Measurements from ENCODE around the gene OTOGL.

The OTOGL gene

DNA sequence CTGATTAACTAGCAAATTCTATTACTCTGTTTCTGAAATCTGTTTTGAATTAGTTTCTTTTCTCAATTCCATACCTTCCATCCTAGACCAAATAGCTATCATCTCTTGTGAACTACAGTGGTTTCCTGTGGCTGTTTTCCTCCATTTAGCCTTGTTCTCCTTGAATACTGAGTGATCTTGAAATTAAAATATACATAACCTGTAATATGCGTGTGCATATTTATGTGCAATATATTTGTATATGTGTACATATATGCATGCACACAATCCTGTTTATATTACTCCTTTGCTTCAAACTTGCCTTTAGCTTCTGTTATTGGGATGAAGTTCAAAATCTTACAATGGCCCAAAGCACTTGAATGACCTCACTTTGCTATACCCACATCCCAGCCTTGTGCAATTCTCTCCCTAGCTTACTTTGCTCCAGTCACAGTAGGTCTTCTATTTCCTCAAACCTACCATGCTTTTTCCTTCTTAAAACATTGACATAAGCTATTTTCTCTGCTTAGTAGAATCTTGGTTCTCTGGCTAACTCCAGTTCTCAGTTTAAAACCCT is 99.5 kb downstream of the OTOGL start:
- TF ChIP-seq, protein P1, sequence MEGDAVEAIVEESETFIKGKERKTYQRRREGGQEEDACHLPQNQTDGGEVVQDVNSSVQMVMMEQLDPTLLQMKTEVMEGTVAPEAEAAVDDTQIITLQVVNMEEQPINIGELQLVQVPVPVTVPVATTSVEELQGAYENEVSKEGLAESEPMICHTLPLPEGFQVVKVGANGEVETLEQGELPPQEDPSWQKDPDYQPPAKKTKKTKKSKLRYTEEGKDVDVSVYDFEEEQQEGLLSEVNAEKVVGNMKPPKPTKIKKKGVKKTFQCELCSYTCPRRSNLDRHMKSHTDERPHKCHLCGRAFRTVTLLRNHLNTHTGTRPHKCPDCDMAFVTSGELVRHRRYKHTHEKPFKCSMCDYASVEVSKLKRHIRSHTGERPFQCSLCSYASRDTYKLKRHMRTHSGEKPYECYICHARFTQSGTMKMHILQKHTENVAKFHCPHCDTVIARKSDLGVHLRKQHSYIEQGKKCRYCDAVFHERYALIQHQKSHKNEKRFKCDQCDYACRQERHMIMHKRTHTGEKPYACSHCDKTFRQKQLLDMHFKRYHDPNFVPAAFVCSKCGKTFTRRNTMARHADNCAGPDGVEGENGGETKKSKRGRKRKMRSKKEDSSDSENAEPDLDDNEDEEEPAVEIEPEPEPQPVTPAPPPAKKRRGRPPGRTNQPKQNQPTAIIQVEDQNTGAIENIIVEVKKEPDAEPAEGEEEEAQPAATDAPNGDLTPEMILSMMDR (IDR thresholded peaks at IDR 0.05; ENCODE audit: low read depth, low read length, missing control alignments), result no peak
- DNase-seq (ENCODE audit: extremely low read depth, low read depth), result no peak
- no peak overlapping the region for H3K4me3 ChIP-seq (replicated peaks; ENCODE audit: low read depth, low read length)

DNA sequence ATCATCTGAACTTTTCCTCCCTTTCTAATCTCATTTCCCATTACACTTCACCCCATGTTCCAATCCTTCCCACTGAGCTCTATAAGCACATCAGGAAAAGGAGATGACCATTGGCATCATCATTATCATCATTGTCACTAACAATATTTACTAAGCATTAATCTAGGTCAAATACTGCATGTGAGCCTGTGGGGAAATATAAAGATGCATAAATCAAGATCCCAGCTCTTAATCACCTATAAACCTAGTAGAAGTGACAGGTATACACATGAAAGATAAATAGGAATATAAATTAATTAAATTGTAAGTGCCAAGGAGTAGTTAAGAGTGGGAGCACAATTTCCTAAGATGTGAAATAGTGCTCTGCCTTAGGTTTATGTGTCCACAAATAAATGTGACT is 100.6 kb downstream of the OTOGL start:
- no peak for DNase-seq (ENCODE audit: extremely low read depth, low read depth)
- TF ChIP-seq, protein P1 (IDR thresholded peaks at IDR 0.05; ENCODE audit: low read depth, low read length, missing control alignments), result no peak
- no peak overlapping the region for H3K4me3 ChIP-seq (replicated peaks; ENCODE audit: low read depth, low read length)

DNA sequence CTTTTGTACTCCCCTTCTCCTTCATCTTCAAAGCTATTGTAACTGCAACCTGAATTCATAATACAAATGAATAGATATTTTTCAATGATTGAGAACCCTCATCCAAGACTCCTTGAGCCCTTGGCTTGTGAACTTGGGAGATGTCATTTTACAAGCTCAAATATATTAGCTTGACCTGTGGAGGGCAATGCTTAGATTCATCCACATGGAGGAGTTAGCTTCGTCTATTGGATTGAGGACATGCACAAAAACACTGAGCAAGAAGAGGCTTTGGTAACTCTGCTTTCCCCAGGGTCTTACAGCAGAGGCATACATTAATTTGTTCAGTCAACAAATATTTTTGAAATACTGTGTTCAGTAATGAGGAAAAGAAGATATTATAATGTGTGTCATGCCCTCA is 101.1 kb downstream of the OTOGL start:
- no peak for DNase-seq (ENCODE audit: extremely low read depth, low read depth)
- no peak overlapping the region for H3K4me3 ChIP-seq (replicated peaks; ENCODE audit: low read depth, low read length)
- TF ChIP-seq, protein P1 (IDR thresholded peaks at IDR 0.05; ENCODE audit: low read depth, low read length, missing control alignments), result no peak

DNA sequence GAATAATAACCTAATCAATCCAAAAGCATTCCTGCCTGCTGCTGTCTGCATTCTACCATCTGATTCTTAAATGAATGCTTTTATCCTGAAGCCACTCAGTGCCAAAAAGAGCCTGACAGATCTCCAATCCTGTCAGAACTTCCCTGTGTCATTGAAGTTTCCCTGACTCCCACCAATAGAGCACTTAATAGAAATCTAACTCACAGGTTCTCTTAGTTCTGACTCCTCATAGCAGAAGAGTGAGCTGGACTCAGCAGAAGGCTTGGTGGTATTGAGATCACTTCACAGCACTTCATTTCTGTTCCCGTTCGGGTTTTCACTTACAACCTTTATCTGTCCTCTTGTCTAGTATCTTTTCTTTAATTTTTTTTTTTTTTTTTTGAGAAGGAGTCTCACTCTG is 102.6 kb downstream of the OTOGL start:
- TF ChIP-seq, protein P1 (IDR thresholded peaks at IDR 0.05; ENCODE audit: low read depth, low read length, missing control alignments), result no peak
- H3K4me3 ChIP-seq (replicated peaks; ENCODE audit: low read depth, low read length), result no peak overlapping the region
- no peak for DNase-seq (ENCODE audit: extremely low read depth, low read depth)

DNA sequence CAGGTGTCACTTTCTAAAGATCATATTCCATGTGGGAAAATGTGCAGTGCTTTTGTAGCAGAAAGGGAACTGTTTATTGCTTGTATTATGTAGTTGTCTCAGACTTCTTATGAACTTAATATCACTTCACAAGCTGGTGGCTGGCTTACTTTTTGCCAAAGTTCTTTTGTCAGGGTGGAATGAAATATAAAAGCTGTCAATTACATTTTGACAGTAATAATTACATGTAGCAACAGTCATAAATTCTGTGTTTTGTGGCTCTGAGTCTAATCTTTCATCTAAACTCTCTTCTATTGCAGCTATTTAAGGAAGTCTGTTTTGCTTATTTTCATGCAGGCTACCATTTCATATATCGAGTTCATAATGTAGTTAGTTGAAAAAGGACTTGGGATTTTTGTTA is 106.6 kb downstream of the OTOGL start:
- TF ChIP-seq, protein P1 (IDR thresholded peaks at IDR 0.05; ENCODE audit: low read depth, low read length, missing control alignments), result no peak
- DNase-seq (ENCODE audit: extremely low read depth, low read depth), result no peak
- H3K4me3 ChIP-seq (replicated peaks; ENCODE audit: low read depth, low read length), result no peak overlapping the region

DNA sequence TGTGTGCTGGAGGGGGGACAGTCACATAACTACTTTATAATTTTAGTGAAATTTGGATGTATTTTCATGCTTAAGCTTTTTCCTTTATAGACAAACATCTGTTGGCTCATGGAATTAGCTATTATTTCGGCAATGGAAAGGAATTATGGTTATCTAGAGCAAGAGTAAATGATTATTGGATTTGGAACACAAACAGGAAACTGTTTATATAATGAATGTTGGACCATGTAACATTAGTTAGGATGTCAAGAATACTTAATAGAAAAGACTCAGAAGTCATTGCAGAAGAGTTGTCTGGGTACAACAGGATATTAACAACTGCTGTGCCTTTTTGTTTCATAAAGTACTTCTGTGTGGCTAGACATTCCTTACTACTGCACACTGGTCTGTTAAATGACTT is 108.7 kb downstream of the OTOGL start:
- TF ChIP-seq, protein P1 (IDR thresholded peaks at IDR 0.05; ENCODE audit: low read depth, low read length, missing control alignments), result no peak
- no peak overlapping the region for H3K4me3 ChIP-seq (replicated peaks; ENCODE audit: low read depth, low read length)
- no peak for DNase-seq (ENCODE audit: extremely low read depth, low read depth)

DNA sequence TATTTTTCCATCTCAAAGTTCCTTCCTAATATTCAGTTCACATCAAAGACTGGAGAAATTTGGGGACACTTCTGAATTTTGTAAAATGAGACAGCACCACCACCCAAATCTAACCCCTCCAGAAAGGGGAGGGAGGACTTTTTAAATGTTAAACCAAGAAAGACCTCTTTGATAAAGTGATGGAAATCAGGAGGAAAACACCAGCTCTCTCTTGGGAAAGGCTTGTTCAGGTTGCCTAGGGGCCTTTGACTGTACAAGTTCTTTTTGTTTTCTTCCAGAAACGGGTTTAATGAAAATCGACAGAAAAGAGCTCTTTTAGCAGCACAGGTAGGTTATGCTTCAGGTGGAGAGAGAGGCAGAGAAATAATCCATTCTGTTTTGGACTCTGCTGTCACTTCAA is 112.3 kb downstream of the OTOGL start:
- no peak for DNase-seq (ENCODE audit: extremely low read depth, low read depth)
- TF ChIP-seq, protein P1 (IDR thresholded peaks at IDR 0.05; ENCODE audit: low read depth, low read length, missing control alignments), result no peak
- H3K4me3 ChIP-seq (replicated peaks; ENCODE audit: low read depth, low read length), result no peak overlapping the region
